GM18907 (cell line): ENCODE measurements around the gene F2RL1.
"Not testable (repeated sequence)": the region's sequence is repeated elsewhere in the genome, so short reads cannot be mapped to it uniquely, and the experiment has no call there.

Experiments used
- ATAC-seq: cut with Tn5 transposase; IDR thresholded peaks from one replicate; pipeline ENCODE4 v1.9.1; 2021; ENCODE audit warnings: mild to moderate bottlenecking, moderate library complexity; ENCODE audit not compliant: unreplicated experiment

The F2RL1 gene

DNA sequence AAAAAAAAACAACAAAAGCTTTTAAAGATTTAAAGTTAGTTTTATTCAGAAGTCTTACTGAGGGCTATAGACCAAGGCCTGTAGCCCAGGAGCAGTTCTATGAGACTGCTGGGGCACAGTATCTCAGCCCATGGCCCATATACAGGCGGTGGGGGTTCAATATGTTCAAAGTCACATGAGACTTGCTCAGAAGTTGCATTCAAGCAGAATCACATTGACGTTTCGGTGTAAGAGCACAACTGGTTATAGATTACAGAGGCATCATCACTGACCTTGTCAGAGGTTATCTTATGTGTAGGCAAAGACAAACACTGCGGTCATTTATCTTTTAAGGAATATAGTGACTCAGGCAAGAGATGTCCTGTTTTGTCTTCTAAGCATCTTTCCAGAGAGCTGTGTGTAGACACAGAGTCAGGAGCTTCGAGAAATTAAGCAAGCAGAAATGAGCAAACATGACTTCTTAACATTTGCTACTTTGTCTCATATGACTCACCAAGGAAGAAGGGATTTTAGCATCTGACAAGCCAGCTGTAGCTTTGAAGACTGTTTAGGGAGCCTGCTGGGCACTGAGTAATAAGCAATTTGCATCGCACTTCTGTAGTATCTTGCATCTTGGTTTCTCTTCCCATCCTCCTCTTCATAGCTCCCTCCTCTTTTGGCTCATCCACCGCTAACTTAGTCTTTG lies 12.9 kb upstream of the F2RL1 start:
- ATAC-seq = no peak

DNA sequence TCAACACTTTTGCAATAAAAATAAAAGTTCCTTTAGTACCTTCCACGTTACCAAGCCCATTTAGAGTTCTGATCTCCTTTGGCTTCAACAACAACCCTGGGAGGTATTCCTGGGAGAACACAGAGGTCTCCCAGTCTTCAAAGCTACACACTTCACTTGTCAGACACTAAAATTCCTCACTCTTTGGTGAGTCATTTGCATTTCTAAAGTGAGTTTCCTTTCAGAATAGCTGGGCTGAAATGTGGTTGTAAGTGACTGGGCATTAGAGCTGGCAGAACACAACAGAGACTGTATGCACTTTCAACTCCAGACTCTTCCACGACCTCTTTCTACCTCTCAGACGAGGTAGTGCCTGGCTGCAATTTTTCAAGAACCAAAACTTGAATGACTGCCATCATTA lies 11.5 kb upstream of the F2RL1 start:
- ATAC-seq = no peak

DNA sequence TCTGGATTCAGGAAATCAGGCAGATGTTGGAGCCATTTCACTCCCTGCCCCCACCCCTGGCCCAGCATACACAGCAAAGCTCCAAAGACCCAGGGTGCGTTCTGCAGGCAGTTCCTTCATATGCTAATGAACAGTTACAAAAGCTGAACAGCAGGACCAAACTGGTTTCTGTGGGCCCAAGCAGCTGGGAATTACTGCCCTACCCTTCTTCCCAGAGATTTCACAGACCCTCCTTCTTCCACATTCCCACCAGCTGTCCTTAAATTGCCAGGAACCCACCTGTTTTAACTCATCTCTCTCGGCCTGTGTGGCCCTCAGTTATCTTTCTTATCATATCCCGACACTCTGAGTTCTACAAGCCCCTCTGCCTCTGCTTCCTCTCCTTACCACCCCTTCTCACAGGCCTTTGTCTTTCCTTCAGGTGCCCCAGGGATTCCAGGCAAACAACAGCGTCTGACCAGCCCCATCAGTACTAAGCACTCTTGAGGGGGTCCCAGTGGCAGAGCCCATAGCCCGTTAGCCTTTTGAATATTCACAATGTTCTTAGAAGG lies 10.6 kb upstream of the F2RL1 start:
- no peak for ATAC-seq

DNA sequence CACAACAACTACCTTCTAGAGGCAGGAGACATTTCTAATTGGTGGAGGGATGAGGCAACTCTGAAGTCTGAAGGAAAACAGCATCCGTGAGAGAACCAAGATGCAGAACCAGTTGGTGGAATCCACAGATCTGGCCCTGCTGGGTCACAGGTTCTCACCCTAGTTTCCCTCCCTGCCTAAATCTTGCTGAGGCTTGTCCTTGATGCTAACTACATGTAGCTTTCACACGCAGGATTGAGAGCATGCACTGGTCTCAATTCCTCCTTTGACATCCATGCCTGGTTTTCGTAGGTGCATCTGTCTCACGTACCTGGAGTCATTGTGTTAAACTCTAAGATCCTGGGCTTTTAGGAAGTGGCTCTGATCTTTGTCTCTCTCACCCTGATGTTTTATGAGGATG lies 9.7 kb upstream of the F2RL1 start:
- ATAC-seq = no peak

DNA sequence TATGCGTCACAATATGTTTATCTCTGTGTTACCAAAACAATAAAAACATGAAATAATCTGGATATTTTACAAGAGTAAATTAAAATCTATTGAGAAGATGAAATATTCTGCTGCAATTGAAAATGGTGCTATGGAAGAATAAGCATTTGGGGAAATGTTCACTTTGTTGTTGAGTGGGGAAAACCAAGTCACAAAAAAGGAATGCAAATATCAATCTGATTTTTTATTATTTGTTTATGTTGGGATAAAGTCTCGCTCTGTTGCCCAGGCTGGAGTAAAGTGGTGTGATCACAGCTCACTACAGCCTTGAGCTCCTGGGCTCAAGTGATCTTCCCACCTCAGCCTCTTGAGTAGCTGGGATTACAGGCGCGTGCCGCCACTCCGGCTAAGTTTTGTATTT lies 8.6 kb upstream of the F2RL1 start:
- no peak for ATAC-seq

DNA sequence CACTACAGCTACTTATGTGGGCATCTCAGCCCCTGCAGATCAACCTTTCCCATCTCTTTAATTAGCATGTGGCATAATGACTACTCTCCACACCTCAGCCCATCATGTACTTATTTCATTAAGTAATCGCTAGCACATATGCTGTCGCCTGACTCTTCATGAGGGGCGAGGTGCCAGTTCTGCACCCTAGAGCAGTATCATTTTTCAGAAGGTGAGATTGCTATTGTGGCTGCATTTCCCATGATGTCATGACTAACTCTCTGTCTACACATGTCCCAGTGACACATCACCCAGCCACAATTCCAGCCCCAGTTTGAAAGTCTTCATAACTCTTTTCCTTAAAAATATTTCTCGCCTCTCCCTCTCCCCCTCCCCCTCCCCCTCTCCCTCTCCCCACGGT lies 7.6 kb upstream of the F2RL1 start:
- no peak for ATAC-seq

DNA sequence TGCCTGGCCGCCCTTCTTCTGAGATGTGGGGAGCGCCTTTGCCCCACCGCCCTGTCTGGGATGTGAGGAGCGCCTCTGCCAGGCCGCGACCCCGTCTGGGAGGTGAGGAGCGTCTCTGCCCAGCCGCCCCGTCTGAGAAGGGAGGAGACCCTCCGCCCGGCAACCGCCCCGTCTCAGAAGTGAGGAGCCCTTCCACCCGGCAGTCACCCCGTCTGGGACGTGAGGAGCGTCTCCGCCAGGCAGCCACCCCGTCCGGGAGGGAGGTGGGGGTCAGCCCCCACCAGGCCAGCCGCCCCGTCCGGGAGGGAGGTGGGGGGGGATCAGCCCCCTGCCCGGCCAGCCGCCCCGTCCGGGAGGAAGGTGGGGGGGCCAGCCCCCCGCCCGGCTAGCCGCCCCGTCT lies 6.6 kb upstream of the F2RL1 start:
- not testable (repeated sequence) for ATAC-seq

DNA sequence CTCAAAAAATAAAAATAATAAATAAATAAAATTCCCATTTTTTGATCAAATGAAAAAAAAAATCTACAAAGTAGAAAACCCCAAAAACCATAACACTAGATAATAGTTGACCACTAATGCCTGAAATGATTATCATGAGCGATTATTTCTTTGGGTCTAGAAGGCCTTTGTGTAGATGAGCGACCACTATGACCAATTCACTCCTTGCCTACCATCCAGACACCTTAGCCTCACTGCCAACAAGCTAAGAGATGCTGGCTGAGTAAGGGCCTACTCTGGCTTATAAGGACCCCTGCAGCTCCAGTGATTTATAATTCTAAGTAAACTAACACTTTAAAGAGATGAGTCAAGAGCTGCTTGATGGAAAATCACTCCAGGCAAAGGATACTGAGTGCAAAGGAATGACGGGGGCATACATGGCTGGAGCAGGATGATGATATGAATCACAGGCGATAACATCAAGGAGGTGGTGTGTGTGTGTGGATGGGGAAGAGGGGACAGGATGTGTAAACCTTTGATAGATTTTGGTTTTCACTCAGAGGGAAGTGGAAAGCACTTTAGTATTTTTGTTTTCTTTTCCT lies 4.8 kb upstream of the F2RL1 start:
- ATAC-seq = no peak

DNA sequence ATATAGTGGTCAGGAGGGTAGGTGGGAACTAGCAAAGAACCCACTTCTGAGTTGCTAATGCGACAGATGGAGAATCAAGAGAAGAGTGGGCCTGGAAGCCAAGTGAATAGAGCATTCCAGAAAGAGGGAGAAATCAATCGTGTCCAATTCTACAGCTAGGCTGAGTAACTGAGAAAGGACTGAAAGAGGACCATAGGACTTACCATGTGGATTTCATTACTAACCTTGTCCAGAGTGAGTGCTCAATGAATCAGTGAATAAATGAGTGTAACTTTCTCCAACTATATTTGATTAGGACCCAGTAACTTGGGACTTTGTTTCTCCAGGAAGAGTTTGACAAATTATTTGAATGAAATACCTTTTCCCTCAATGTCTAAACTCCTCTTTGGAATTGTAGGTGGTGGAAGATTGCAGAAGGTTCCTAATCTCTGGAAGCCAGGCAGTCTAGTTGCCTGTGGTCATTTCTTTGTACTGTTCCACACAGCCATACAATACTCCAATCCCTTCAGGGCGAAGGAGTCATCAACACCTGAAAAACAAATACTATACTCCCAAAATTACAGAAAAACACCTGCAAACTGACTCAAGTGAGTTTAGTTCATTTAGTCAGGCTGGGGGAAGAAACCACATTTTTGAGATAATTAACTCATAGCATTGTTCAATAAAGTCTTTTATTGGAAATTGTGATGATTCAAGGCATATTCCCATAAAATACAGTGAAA lies 2.6 kb upstream of the F2RL1 start:
- no peak for ATAC-seq

DNA sequence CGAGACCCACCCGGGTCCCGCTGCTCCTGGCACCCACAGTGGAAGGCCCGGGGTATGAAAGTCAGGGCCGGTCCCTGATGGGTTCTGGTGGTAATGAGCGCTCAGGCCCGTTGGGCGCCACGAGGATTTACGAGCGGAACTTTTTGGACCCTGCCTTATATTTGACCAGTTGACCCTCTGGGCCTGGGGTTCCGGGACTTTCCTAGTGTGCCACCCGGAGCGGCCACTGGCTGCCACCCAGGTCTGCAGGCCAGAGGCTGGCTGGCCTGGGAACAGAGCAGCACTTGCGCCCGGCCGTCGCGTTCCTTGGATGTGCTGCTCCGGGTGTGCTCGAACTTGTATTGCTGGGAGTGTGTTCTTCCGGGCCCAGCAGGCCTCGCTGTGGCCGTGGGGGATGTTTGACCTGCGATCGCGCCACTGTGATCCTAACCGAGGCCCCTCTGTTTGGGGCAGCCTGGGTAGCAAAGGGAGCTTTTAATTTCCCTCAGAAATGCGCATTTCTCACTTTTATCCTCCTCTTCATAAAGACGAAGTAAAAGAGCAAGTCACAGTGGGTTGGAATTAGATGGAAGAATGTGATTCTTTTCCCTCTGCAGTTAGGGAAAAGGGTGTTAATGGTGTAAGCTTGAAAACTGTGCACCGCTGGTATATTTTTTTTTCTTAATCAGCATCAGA lies 1.2 kb downstream of the F2RL1 start:
- ATAC-seq = no peak

DNA sequence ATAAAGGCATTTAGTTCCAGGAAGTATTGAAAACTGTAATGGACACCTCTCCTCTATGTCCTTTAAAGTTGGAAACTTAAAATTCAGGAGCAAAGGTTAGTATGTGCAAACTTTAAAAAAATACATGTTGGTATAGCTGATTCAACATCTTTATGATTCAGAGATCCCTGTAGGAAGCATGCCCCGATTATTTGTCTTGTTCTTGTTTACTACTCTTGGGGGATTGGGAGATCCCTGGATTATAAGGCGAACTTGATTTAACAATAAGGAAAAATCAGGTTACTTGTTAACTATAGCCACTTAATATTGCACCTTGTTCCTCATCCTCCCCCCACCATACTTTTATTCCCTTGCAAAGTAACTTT lies 1.7 kb downstream of the F2RL1 start:
- ATAC-seq = no peak

DNA sequence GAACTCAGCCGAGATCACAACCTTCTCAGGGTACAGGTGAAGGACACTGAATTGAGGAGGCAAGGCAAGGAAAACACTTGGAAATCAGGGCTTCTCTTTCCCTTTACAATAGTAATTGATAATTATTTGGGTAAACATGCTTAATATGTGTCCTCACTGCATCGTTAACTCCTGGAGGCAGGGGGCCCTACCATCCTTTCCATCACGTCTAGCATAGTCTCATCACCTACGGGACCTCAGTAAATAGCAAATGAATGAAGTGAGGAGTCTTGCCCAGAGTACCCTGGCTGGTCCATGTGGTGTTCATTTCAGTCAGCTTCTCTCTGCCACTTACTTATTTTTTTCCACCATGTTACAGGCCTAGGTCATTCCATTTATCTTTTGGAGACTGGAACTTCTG lies 2.3 kb downstream of the F2RL1 start:
- ATAC-seq = no peak

DNA sequence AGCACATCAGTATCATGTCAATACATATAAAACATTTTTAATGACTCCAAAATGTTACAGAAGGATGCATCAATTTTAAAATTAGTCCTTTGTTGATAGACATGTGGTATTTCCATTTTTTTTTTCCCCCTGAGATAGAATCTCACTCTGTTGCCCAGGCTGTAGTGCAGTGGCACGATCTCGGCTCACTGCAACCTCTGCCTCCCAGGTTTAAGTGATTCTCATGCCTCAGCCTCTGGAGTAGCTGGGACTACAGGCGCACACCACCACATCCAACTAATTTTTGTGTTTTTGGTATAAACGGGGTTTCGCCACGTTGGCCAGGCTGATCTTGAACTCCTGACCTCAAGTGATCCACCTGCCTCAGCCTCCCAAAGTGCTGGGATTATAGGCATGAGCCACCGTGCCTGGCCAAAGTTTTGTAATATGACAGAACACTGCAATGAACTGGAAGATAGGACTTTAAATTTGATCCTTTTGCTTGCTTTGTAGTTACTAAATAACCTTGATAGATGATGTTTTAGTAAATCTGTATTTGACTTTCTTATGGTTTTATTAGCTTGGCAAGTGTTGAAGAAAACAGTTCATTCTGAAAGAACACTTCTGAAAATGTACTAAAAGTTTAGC lies 3.4 kb downstream of the F2RL1 start:
- not testable (repeated sequence) for ATAC-seq

DNA sequence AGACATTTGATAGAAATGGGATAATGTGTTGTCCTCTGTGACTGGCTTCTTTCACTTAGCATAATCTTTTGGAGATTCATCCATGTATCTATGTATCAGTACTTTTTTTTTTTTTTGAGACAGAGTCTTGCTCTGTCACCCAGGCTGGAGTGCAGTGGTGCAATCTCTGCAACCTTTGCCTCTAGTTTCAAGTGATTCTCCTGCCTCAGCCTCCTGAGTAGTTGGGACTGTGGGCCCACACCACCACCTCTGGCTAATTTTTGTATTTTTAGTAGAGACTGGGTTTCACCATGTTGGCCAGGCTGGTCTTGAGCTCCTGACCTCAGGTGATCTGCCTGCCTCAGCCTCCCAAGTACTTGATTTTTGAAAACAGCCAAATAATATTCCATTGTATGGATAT lies 7.6 kb downstream of the F2RL1 start:
- not testable (repeated sequence) for ATAC-seq

DNA sequence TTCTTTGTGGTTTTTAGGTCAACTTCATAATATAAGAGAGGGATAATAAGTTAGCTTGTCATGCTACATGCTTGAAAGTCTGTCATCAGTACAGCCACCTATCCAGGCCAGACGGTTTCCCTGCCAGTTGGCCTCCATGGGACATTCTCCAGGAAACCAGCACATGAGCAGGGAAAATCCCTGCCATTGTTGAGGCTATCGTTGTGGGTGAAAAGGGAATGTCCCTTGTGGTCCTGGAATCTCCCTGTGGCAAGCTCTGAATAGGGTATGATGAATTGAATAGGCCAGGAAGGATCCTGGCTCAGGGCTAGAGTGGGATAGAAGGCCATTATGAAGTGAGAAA lies 12.3 kb downstream of the F2RL1 start:
- no peak for ATAC-seq

DNA sequence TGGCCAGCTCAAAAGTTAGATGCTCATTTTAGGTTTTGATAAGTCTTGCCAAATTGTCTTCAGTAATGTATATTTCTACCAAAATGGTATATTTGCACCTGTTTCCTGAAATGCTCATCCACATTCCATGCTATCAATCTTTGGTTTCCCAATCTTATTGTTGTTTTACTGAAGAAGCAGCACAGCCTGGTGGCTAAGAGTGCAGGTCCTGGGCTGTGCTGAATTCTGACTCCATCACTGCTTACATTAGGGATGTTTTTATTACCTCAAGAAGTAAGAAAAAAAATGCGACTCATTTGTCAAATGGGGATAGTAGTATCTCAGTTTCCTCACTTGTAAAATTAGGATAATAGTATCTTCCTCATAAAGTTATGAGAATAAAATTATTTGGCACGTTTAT lies 17.4 kb downstream of the F2RL1 start:
- ATAC-seq = no peak

DNA sequence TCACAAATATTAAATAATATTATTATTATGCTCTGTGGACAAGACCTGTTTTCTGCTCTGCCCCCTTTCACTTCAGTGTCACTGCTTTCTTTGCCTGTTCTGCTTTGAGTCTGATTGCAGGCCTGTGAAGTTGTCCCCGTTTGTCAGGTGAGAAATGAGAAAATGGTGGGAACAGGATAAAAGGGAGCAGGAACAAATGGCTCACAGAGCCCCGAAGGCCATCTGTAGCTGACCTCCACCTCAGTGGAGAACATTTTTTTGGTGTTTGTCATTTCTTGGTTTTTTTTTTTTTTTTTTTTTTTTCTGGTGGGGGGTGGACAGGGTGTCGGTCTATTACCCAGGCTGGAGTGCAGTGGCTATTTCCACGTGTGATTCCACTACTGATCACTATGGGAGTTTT lies 17.8 kb downstream of the F2RL1 start:
- ATAC-seq = no peak

DNA sequence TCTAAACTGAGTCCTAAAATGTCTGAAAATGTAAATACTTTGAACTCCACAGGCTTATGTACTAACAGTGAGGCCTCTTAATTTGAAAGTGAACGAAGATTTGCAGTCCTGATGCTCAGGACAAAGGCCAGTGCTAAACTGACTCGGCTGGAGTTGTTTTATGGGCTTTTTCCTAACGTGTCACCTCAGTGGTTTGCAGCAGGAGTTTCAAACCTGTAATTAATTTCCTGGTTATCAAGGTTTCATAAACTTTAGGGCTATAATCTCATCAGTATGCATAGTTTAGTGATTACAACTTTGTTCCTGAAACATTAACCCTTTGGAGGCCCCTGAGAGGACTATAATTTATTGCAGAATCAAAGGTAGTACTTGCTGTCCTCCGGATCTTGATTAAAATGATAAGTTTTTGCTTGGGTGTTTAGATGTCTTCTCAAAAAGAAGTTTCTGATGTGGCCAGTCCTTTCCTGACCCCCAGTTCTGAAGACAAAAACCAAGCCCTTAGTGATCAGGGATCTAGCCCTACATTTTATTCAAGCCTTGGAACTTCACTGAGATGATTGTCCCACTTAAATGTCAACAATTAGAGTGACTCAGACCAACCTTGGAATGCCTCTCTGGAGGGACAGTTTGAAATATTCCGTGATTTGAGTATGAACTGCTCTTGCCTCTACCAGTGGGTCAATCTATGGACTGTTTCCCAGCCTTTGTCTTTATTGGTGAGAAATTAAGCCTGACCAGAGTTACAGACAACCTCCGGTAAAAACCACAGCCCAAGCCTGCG lies 19.8 kb downstream of the F2RL1 start:
- ATAC-seq = no peak

DNA sequence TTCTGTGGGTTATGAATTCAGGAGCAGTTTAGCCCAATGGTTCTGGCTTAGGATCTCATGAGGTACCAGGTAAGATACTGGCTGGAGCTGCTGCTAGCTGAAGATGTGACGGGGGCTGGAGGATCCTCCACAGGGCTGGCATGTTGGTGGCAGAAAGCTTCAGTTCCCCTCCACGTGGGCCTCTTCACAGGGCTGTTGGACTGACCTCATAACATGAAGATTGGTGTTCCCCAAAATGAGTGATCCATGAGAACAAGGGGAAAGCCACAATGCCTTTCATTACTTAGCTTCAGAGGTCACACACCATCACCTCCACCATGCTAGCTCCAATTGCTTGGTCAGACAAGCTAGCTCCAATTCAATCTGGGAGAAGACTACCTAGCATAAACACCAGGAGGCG lies 22.5 kb downstream of the F2RL1 start:
- no peak for ATAC-seq

DNA sequence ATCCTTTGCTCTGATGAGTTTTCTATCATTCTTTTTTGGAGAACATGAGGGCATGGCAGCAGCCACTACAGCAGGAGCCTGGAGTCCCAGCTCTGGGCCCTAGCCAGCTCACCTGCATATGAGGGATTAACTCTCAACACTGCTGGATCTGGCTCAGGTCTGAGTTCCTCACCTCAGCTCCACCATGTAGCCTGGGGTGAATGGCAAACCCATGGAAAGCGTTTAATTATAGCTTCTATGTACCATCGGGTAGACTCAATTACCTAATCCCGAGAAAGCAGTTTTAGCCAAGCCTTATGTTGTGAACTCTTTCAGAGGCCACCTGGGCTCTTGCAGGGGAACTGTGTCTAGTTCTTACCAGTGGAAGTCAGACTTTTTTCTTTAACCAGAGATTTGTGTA lies 27.1 kb downstream of the F2RL1 start:
- no peak for ATAC-seq
